Retinal pigment epithelial cell (primary cell): ENCODE results near the gene LRRC25.

Experiments used
- DNase-seq: peaks from one replicate; pipeline ENCODE4 v3.0.0-alpha.2; 2010; ENCODE audit warnings: low read depth
- H3K4me3 ChIP-seq: 2 replicates; pipeline ENCODE4 v1.5.1; 2011; ENCODE audit warnings: mild to moderate bottlenecking, low read length, control low read depth, moderate library complexity
- CTCF ChIP-seq: conservative IDR thresholded peaks from 2 replicates; pipeline ENCODE4 v1.5.1; 2011; ENCODE audit warnings: low read depth, low read length, control low read depth, inconsistent platforms

Gene LRRC25

GRCh38 chr19:18342090-18342632 lies 55.3 kb downstream of the LRRC25 start:
- H3K4me3 ChIP-seq: no peak overlapping the region
- TF ChIP-seq CTCF: no peak
- no peak for DNase-seq
